Activated CD4-positive, alpha-beta memory T cell treated with anti-CD3 and anti-CD28 coated beads for 36 hours (primary cell): ENCODE data around the gene GCA. TPM values are rescaled to one million over a fixed set of nuclear protein-coding genes. Genes with fewer than 3 reads are reported as not detected.

Experiments used
- CTCF ChIA-PET: fragments of 350-600 bp; sonication (Branson Sonifier 250); formaldehyde crosslinking; loops from one replicate; lab custom pipeline; 2021; ENCODE audit warnings: antibody characterized with exemption, inconsistent platforms; lab: Charles Lee
- POLR2A ChIA-PET: fragments of 350-600 bp; sonication (Branson Sonifier 250); formaldehyde crosslinking; loops from one replicate; lab custom pipeline; 2021; ENCODE audit warnings: antibody characterized with exemption; lab: Charles Lee
- DNase-seq: peaks from one replicate; pipeline ENCODE4 v3.0.0-alpha.2; 2020
- H3K27ac Mint-ChIP-seq: one replicate; pipeline ENCODE4 v1.8.0; 2021; ENCODE audit warnings: mixed read lengths
- H3K27me3 Mint-ChIP-seq: one replicate; pipeline ENCODE4 v1.8.0; 2021; ENCODE audit warnings: mixed read lengths
- H3K36me3 Mint-ChIP-seq: one replicate; pipeline ENCODE4 v1.8.0; 2021; ENCODE audit warnings: mixed read lengths
- H3K4me1 Mint-ChIP-seq: one replicate; pipeline ENCODE4 v1.8.0; 2021; ENCODE audit warnings: low read depth, mixed read lengths
- H3K4me3 Mint-ChIP-seq: one replicate; pipeline ENCODE4 v1.8.0; 2021; ENCODE audit warnings: mild to moderate bottlenecking, mixed read lengths
- H3K9me3 Mint-ChIP-seq: one replicate; pipeline ENCODE4 v1.8.0; 2021; ENCODE audit warnings: mixed read lengths
- intact Hi-C: fragments of 100-400 bp; cut with micrococcal nuclease; formaldehyde crosslinking; loops from one replicate; pipeline ENCODE4 v1.15.1; 2023
- total RNA-seq, 2 experiments: library from RNA; stranded (reverse); gene quantifications; one replicate each; pipeline ENCODE4 v1.2.3, GENCODE V29; 2021

GCA gene
- total RNA-seq, 2 experiments from 2014 or later: 30.5 to 32.1 TPM

DNA sequence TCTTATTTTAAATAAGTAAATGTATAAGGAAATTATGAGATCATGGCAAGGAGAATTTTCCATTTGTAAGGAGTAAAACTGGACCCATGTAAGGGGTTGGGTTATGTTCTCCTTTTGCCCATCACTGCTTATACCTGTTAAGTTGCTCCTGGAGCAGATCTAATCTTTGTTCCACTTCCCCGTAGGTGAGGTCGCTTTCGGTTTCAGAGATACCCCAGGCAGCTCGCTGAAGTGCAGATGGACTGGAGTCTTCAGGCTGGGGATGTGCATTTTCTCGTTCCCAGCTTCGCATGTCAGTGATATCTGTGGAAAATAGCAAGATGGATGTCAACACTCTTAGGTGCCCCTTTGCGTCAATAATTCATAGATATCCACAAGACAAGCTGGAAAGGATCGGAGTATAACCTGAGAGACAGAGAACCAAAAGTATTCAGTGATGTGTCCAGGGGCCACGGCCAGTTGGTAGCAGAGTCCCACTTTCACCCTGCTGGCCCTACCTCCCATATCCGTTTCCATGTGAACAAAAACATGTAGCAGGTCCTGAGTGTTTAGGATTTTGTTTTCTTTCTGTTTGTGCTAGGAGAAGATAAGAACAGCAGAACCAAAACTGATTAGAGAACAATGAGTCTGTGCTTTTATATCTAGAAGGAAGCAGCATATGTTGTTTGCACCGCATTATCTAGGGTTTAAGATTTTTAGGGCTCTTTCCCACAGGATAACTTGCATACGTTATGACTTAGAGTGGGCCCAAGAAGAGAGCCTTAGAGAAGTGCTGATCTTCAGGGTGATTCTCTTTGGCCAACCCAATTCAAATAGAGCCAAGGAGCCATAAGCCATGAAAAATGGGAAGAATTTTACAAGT lies 36.0 kb downstream of the GCA start:
- DNase-seq: no peak
- no peak overlapping the region for H3K4me3 Mint-ChIP-seq
- ChIA-PET POLR2A (no interaction called here), CTCF (no interaction called here)
- H3K27me3 Mint-ChIP-seq: peaks cover 12% of the 10 kb centered on the region
- H3K36me3 Mint-ChIP-seq: no peaks in the 10 kb centered on the region
- no peak overlapping the region for H3K27ac Mint-ChIP-seq
- no peaks in the 10 kb centered on the region for H3K9me3 Mint-ChIP-seq
- intact Hi-C loops: no loop called here
- H3K4me1 Mint-ChIP-seq: no peaks in the 10 kb centered on the region

DNA sequence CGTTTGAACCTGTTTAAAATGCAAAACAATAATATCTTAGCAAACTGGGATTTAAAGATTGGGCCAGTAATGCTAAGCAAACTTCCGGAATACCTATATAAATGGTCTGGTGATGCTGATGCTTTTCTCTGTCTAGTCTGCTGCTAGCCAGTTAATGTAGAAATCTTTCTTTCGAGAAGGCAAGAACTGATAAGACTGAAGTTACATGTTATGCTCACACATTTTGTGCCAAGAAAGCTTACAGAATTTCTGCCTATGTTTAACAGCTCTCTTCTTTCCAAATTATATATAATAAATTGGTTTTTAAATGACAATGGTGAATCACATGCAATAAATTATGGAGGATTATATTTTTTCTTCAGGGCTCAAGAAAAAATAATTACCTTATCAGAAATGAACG lies 37.9 kb downstream of the GCA start:
- H3K4me1 Mint-ChIP-seq: no peaks in the 10 kb centered on the region
- H3K27me3 Mint-ChIP-seq: peaks cover 12% of the 10 kb centered on the region
- no peaks in the 10 kb centered on the region for H3K36me3 Mint-ChIP-seq
- ChIA-PET POLR2A (no interaction called here), CTCF (no interaction called here)
- no peaks in the 10 kb centered on the region for H3K9me3 Mint-ChIP-seq
- H3K4me3 Mint-ChIP-seq: no peak overlapping the region
- no peak for DNase-seq
- H3K27ac Mint-ChIP-seq: no peak overlapping the region
- intact Hi-C loops: no loop called here

DNA sequence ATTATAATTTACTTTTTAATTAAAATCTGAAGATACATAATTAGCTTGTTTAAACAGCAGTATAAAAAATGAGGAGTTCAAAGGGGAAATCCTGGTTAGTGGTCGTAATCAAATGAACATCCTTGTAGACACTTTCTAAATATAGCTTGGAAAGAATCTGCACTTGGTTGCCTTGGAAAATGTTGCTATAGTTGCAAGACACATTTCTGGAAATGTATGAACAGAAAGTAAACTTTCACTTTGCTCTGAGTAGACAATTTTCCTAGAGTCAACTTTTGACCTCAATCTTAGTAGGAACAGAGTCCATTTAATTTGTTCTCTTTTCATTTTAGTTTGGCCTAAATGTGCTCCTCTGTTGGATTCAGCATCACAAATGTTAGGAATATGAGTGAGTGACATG lies 38.3 kb downstream of the GCA start:
- intact Hi-C loops: no loop called here
- CTCF ChIA-PET: no interaction called here
- Mint-ChIP-seq H3K4me3 (no peak overlapping the region), H3K9me3 (no peaks in the 10 kb centered on the region), H3K27ac (no peak overlapping the region), H3K27me3 (peaks cover 12% of the 10 kb centered on the region), H3K4me1 (no peaks in the 10 kb centered on the region), H3K36me3 (no peaks in the 10 kb centered on the region)
- no peak for DNase-seq
- POLR2A ChIA-PET: no interaction called here

DNA sequence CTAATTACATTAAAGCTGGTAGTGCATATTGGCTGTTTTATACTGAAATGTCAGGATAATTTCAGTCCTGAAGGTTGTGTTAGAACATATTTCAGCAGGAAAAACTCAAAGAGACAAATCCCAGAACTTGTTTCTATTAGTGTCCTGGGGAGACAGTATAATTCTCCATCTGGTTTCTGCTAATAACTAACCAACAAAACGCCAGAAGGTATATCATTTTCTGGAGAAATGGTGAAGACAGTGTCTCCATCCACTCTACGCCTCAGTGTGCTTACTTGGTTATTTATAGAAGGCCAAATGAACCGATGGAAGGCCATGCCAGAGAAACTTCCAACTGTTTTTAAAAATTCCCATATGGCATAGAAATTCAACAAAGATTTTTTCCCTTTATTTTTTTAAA lies 41.6 kb downstream of the GCA start:
- Mint-ChIP-seq H3K4me3 (no peak overlapping the region), H3K9me3 (no peaks in the 10 kb centered on the region), H3K36me3 (no peaks in the 10 kb centered on the region), H3K27ac (no peak overlapping the region), H3K4me1 (no peaks in the 10 kb centered on the region), H3K27me3 (peaks cover 3% of the 10 kb centered on the region)
- intact Hi-C loops: no loop called here
- DNase-seq: no peak
- ChIA-PET POLR2A (no interaction called here), CTCF (no interaction called here)

DNA sequence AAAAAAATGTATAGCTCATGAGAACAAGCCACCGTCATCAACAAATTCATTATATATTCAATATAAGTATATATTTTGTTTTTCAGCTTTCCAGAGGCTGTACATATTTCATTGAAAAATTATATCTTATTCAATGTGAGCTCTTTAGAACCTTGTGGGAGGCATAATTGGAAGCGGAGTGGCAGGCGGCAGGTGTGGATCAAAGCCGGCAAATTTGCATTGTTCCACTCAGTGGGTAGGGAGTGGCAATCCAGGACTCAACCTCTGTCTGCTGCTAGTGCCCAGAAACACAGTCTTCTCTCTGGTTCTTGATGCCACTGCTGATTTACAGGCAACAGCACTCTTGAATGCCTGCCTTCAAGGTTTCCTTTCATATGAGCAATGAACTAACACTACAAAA lies 46.9 kb downstream of the GCA start:
- Mint-ChIP-seq H3K4me1 (no peaks in the 10 kb centered on the region), H3K27me3 (peaks cover 5% of the 10 kb centered on the region), H3K27ac (no peak overlapping the region), H3K4me3 (no peak overlapping the region), H3K36me3 (no peaks in the 10 kb centered on the region), H3K9me3 (no peaks in the 10 kb centered on the region)
- DNase-seq: no peak
- intact Hi-C loops: no loop called here
- ChIA-PET POLR2A (no interaction called here), CTCF (interaction anchor here (1.1 kb wide), 1 partner anchor 9 kb away, joined by 3 read pairs; no protein-coding TSS in a partner anchor)

DNA sequence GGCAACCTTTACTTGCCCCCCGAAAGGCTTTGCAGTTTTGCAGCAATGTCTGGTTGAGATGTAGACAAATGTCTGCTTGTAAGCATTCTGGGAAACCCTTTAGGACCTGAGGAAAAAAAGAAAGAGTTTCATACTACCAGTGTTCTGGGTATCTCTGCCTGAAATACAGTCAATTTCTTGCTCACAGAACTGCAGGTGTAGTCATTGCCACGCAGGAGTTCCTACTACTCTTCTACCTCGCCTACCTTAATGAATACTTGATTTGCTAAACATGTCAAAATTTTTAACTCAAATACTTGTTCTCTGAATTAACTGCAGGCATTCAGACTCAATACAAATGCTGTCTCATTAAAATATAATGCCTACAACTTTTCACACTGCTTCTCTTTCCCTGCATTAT lies 56.4 kb downstream of the GCA start:
- H3K4me3 Mint-ChIP-seq: no peak overlapping the region
- POLR2A ChIA-PET: no interaction called here
- no peaks in the 10 kb centered on the region for H3K27me3 Mint-ChIP-seq

DNA sequence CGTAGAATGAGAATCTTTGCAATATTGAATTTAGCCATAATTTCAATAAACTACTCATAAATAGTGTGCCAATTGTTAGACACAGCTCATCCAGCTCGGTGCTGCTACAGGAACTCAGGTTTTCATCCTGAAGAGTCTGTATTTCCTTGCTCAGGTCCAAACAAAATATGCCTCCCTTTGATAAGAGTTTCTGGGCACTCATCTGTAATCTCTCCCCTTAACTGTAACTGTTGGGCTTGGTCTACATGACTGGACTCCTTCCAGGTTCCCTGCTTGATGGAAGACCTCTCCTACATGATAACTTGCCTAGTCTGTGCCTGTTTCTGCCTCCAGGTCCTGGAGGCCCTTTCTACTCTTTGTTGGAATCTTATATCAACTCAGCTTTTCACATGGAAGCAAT lies 57.9 kb downstream of the GCA start:
- intact Hi-C loops: no loop called here
- H3K27ac Mint-ChIP-seq: no peak overlapping the region
- POLR2A ChIA-PET: no interaction called here

More for the DNA sequence above, 56.4 kb downstream of the GCA start:
- H3K36me3 Mint-ChIP-seq: no peaks in the 10 kb centered on the region
- no peaks in the 10 kb centered on the region for H3K9me3 Mint-ChIP-seq
- DNase-seq: no peak
- H3K4me1 Mint-ChIP-seq: no peaks in the 10 kb centered on the region
- CTCF ChIA-PET: no interaction called here
- intact Hi-C loops: no loop called here
- no peak overlapping the region for H3K27ac Mint-ChIP-seq

DNA sequence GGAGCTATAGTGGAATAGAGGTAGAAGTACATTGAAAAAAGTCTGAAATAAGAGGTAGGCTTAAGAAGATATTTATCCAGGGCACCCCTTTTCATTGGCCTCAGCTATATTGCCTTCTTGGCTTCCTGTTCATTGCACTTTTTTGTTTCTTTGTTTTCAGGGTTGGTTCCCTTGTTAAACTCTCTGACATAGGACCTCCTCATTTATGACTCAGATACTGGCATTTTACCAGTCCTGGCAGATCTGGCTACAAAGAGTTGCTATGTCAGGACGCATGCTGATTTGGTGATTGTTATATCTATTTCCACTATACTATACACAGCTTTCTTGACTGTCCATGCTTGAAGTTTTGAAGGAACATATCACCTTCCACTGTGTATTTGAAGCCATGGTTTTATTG lies 60.0 kb downstream of the GCA start:
- POLR2A ChIA-PET: no interaction called here
- no peak overlapping the region for H3K27ac Mint-ChIP-seq
- DNase-seq: no peak
- no peaks in the 10 kb centered on the region for H3K27me3 Mint-ChIP-seq
- no peaks in the 10 kb centered on the region for H3K9me3 Mint-ChIP-seq
- H3K4me3 Mint-ChIP-seq: no peak overlapping the region
- CTCF ChIA-PET: no interaction called here
- H3K4me1 Mint-ChIP-seq: no peaks in the 10 kb centered on the region
- H3K36me3 Mint-ChIP-seq: no peaks in the 10 kb centered on the region
- intact Hi-C loops: no loop called here

More for the DNA sequence above, 57.9 kb downstream of the GCA start:
- CTCF ChIA-PET: no interaction called here
- no peaks in the 10 kb centered on the region for H3K4me1 Mint-ChIP-seq
- H3K9me3 Mint-ChIP-seq: no peaks in the 10 kb centered on the region
- H3K4me3 Mint-ChIP-seq: no peak overlapping the region
- DNase-seq: no peak
- no peaks in the 10 kb centered on the region for H3K27me3 Mint-ChIP-seq
- H3K36me3 Mint-ChIP-seq: no peaks in the 10 kb centered on the region

Other genes starting within 250 kb of the GCA start
- not detected for gene GCG, start 191.9 kb upstream of the GCA start, total RNA-seq
- gene FAP, start 100.7 kb upstream of the GCA start, total RNA-seq: not detected
- 10 to 100 TPM; 33.3 to 34.2 TPM for gene IFIH1, start 25.4 kb upstream of the GCA start, total RNA-seq